Uterus (tissue), 2 donors: ENCODE data around the gene NPB.
A peak's percentile ranks its signal among the peaks of the same experiment; 100 is the strongest.

Experiments used
- POLR2A ChIP-seq, 2 donors: fragments of 450-650 bp; IDR thresholded peaks; one replicate each; pipeline ENCODE4 v1.6.1; 2016; ENCODE audit warnings: antibody characterized with exemption in 2 of 2, mild to moderate bottlenecking in 1 of 2, moderate library complexity in 1 of 2
- TF ChIP-seq, protein P1 (sequence below), 4 experiments: fragments of 200-600 bp in 2 of 4; fragments of 450-650 bp in 2 of 4; sonication (generic) in 2 of 4; IDR thresholded peaks; one replicate each; pipeline ENCODE4 v1.5.1; 2016 to 2019; ENCODE audit warnings: antibody characterized with exemption in 4 of 4, mild to moderate bottlenecking in 2 of 4, moderate library complexity in 1 of 4

- TF ChIP-seq, protein P1, sequence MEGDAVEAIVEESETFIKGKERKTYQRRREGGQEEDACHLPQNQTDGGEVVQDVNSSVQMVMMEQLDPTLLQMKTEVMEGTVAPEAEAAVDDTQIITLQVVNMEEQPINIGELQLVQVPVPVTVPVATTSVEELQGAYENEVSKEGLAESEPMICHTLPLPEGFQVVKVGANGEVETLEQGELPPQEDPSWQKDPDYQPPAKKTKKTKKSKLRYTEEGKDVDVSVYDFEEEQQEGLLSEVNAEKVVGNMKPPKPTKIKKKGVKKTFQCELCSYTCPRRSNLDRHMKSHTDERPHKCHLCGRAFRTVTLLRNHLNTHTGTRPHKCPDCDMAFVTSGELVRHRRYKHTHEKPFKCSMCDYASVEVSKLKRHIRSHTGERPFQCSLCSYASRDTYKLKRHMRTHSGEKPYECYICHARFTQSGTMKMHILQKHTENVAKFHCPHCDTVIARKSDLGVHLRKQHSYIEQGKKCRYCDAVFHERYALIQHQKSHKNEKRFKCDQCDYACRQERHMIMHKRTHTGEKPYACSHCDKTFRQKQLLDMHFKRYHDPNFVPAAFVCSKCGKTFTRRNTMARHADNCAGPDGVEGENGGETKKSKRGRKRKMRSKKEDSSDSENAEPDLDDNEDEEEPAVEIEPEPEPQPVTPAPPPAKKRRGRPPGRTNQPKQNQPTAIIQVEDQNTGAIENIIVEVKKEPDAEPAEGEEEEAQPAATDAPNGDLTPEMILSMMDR (IDR thresholded peaks at IDR 0.05): peak in 2 of 4 experiments; percentile 33 to 53
- TF ChIP-seq POLR2A (IDR thresholded peaks at IDR 0.05): peak; percentile 97 to 99
Measured at GRCh38 chr17:81860756-81861568, 41.1 kb upstream of the NPB start.
